ENCODE measurements around the gene DOCK2.

DOCK2 gene

DNA sequence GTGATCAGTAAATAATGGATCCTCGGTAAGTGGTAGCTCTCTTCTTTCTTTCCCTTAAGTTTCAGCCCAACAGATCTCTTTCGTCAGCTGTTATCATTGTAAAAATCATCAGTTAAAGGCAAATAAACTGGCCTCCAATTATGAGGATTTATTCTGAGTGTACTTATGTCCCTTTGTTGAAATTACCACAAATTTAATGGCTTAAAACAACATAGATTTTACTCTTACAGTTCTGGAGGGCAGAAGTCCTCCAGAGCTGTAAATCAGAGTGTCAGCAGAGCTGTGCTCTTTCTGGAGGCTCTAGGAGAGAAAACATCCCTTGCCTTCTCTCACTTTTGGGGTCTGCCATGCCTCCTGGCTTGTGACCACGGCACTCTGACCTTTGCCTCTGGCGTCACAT lies 238.7 kb downstream of the DOCK2 start:
- Histone ChIP-seq H3K9me3 (ENCODE audit: insufficient read depth, low read length, severe bottlenecking) (no peaks in the 10 kb centered on the region), H3K4me2 (ENCODE audit: insufficient read depth, low read length) (no peak overlapping the region), H3K79me2 (ENCODE audit: insufficient read depth, low read length) (no peaks in the 10 kb centered on the region), H3K36me3 (ENCODE audit: insufficient read depth, low read length) (peaks cover 18% of the 10 kb centered on the region; the same call in 1 of the 2 replicates), H3K9ac (ENCODE audit: low read depth, low read length) (no peak overlapping the region), H3K4me1 (ENCODE audit: insufficient read depth, low read length) (no peaks in the 10 kb centered on the region), H3K4me3 (ENCODE audit: low read depth in 1 of 2, low read length in 2 of 2) (no peak overlapping the region), H3K27ac (ENCODE audit: low read length) (no peak overlapping the region), H2AFZ (ENCODE audit: low read depth, low read length) (no peak overlapping the region), H3K27me3 (ENCODE audit: insufficient read depth, low read length, poor library complexity) (no peaks in the 10 kb centered on the region), H4K20me1 (ENCODE audit: insufficient read depth, low read length) (peaks cover 6% of the 10 kb centered on the region)
- TF ChIP-seq, protein P1, sequence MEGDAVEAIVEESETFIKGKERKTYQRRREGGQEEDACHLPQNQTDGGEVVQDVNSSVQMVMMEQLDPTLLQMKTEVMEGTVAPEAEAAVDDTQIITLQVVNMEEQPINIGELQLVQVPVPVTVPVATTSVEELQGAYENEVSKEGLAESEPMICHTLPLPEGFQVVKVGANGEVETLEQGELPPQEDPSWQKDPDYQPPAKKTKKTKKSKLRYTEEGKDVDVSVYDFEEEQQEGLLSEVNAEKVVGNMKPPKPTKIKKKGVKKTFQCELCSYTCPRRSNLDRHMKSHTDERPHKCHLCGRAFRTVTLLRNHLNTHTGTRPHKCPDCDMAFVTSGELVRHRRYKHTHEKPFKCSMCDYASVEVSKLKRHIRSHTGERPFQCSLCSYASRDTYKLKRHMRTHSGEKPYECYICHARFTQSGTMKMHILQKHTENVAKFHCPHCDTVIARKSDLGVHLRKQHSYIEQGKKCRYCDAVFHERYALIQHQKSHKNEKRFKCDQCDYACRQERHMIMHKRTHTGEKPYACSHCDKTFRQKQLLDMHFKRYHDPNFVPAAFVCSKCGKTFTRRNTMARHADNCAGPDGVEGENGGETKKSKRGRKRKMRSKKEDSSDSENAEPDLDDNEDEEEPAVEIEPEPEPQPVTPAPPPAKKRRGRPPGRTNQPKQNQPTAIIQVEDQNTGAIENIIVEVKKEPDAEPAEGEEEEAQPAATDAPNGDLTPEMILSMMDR (IDR thresholded peaks at IDR 0.05; ENCODE audit: borderline replicate concordance, extremely low read depth, low read length, poor library complexity, severe bottlenecking): no peak
- no peak for TF ChIP-seq EZH2 (IDR thresholded peaks at IDR 0.05; ENCODE audit: borderline replicate concordance, low read depth, low read length, severe bottlenecking)
- DNase-seq: no peak
- no peak for ATAC-seq (ENCODE audit: insufficient read depth, low read depth)

DNA sequence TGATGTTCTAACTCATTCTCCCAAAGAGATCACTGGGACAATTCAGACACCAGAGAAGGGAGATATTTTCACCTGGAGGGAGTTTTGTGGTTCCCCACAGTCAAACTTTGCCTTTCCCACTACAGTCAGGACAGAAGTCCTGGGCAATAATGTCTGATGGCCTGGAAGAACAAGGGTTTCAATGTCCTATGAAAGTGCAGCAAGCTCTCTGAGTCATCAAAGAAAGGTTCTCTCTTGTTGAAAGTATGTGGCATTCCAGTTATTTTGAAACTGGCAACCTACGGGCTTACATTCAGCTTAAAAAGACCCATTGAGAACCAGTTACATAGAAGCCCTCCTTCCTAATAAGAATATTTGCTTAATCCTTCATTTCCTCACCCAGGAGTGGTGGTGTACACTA lies 239.3 kb downstream of the DOCK2 start:
- Histone ChIP-seq H4K20me1 (ENCODE audit: insufficient read depth, low read length) (peaks cover 6% of the 10 kb centered on the region), H3K9me3 (ENCODE audit: insufficient read depth, low read length, severe bottlenecking) (no peaks in the 10 kb centered on the region), H2AFZ (ENCODE audit: low read depth, low read length) (no peak overlapping the region), H3K4me1 (ENCODE audit: insufficient read depth, low read length) (no peaks in the 10 kb centered on the region), H3K4me2 (ENCODE audit: insufficient read depth, low read length) (no peak overlapping the region), H3K4me3 (ENCODE audit: low read depth in 1 of 2, low read length in 2 of 2) (no peak overlapping the region), H3K36me3 (ENCODE audit: insufficient read depth, low read length) (peaks cover 19% of the 10 kb centered on the region; the same call in 1 of the 2 replicates), H3K79me2 (ENCODE audit: insufficient read depth, low read length) (no peaks in the 10 kb centered on the region), H3K27ac (ENCODE audit: low read length) (no peak overlapping the region), H3K9ac (ENCODE audit: low read depth, low read length) (no peak overlapping the region), H3K27me3 (ENCODE audit: insufficient read depth, low read length, poor library complexity) (no peaks in the 10 kb centered on the region)
- no peak for ATAC-seq (ENCODE audit: insufficient read depth, low read depth)
- DNase-seq: no peak
- TF ChIP-seq, protein P1 (IDR thresholded peaks at IDR 0.05; ENCODE audit: borderline replicate concordance, extremely low read depth, low read length, poor library complexity, severe bottlenecking): no peak
- no peak for TF ChIP-seq EZH2 (IDR thresholded peaks at IDR 0.05; ENCODE audit: borderline replicate concordance, low read depth, low read length, severe bottlenecking)

DNA sequence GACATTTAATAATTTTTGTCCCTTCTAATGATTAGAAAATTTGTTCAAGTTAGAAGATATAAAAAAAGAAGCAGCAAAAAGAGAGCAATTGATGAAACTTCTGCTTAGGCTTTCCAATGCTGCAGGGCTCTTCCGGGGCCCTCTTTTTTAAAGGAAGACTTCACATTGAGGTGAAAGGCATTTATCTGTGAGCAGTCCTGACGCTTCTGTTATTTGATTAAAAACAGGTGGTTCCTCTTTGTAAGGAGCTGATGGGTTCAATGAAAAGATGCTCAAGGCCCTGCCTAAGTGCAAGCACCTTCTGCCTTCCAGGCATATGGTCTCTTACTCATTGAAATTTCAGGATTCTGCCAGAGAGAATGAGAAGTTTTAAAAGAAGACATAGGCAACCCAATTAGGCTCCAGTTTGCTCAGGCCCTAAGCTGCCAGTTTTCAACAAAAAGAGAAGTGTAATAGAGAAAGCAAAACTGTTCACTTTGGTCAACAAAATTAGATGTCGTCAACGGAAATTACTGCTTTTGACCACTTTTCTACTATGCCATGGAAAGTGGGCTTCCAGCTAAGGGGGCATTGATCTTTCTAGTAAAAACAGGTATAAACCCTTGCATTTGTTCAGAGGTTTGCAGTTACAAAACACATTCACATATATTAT lies 243.1 kb downstream of the DOCK2 start:
- no peaks in the 10 kb centered on the region for H3K4me1 ChIP-seq (ENCODE audit: insufficient read depth, low read length)
- H3K9ac ChIP-seq (ENCODE audit: low read depth, low read length): no peak overlapping the region
- H3K4me2 ChIP-seq (ENCODE audit: insufficient read depth, low read length): no peak overlapping the region
- H3K27me3 ChIP-seq (ENCODE audit: insufficient read depth, low read length, poor library complexity): no peaks in the 10 kb centered on the region
- H2AFZ ChIP-seq (ENCODE audit: low read depth, low read length): no peak overlapping the region
- DNase-seq (no peak), ATAC-seq (ENCODE audit: insufficient read depth, low read depth) (no peak)
- H3K27ac ChIP-seq (ENCODE audit: low read length): no peak overlapping the region
- no peaks in the 10 kb centered on the region for H3K9me3 ChIP-seq (ENCODE audit: insufficient read depth, low read length, severe bottlenecking)
- H3K36me3 ChIP-seq (ENCODE audit: insufficient read depth, low read length): peaks cover 17% of the 10 kb centered on the region; the same call in 1 of the 2 replicates
- H3K79me2 ChIP-seq (ENCODE audit: insufficient read depth, low read length): no peaks in the 10 kb centered on the region
- no peak overlapping the region for H3K4me3 ChIP-seq (ENCODE audit: low read depth in 1 of 2, low read length in 2 of 2)
- peaks cover 10% of the 10 kb centered on the region; the same call in 1 of the 2 replicates for H4K20me1 ChIP-seq (ENCODE audit: insufficient read depth, low read length)
- TF ChIP-seq, protein P1 (IDR thresholded peaks at IDR 0.05; ENCODE audit: borderline replicate concordance, extremely low read depth, low read length, poor library complexity, severe bottlenecking): no peak
- no peak for TF ChIP-seq EZH2 (IDR thresholded peaks at IDR 0.05; ENCODE audit: borderline replicate concordance, low read depth, low read length, severe bottlenecking)
